H1 (cell line): Measurements from ENCODE around the gene NLRC3. TPM values are rescaled to one million over a fixed set of nuclear protein-coding genes. Genes with fewer than 3 reads are reported as not detected.

Source experiments
- CTCF ChIA-PET: fragments of 300-600 bp; sonication (Branson Sonifier 250); formaldehyde crosslinking; loops from one replicate; lab custom pipeline; 2021; ENCODE audit not compliant: partially characterized antibody; lab: Charles Lee
- POLR2A ChIA-PET: fragments of 300-600 bp; sonication (Branson Sonifier 250); formaldehyde crosslinking; loops from one replicate; lab custom pipeline; 2021; ENCODE audit warnings: inconsistent platforms; ENCODE audit not compliant: partially characterized antibody; lab: Charles Lee
- DNase-seq, 2 experiments: peaks; one replicate each; pipeline versions ENCODE4 v3.0.0 to v3.0.0-alpha.2; 2010 to 2022; ENCODE audit warnings: low spot score in 2 of 2, low read depth in 1 of 2, mixed read lengths in 1 of 2
- FAIRE-seq: peaks from 2 replicates; lab custom pipeline; 2011; peaks lifted over from hg19 to GRCh38; lab: Jason Lieb, UNC
- H2AFZ ChIP-seq: 2 replicates; pipeline ENCODE4 v1.8.1; 2012; ENCODE audit warnings: low read length, inconsistent platforms
- H2AK5ac ChIP-seq: 2 replicates; pipeline ENCODE4 v1.6.1; 2013; ENCODE audit warnings: low read depth, low read length
- H2BK120ac ChIP-seq: replicated peaks from 2 replicates; pipeline ENCODE3; 2013; ENCODE audit warnings: low read depth, low read length, inconsistent platforms
- H2BK12ac ChIP-seq: 2 replicates; pipeline ENCODE4 v1.6.1; 2013; ENCODE audit warnings: low read depth, low read length
- H2BK15ac ChIP-seq: 2 replicates; pipeline ENCODE4 v1.6.1; 2013; ENCODE audit warnings: low read length
- H2BK20ac ChIP-seq: 2 replicates; pipeline ENCODE4 v1.6.1; 2013; ENCODE audit warnings: low read length
- H2BK5ac ChIP-seq: 2 replicates; pipeline ENCODE4 v1.6.1; 2013; ENCODE audit warnings: low read depth, low read length
- H3K14ac ChIP-seq: 2 replicates; pipeline ENCODE4 v1.6.1; 2013; ENCODE audit warnings: inconsistent platforms; ENCODE audit not compliant: insufficient read length
- H3K18ac ChIP-seq: 2 replicates; pipeline ENCODE4 v1.6.1; 2013; ENCODE audit warnings: low read length; ENCODE audit errors: extremely low read depth
- H3K23ac ChIP-seq: 2 replicates; pipeline ENCODE4 v1.6.1; 2013; ENCODE audit warnings: inconsistent platforms; ENCODE audit not compliant: insufficient read length
- H3K23me2 ChIP-seq: 2 replicates; pipeline ENCODE4 v1.6.1; 2013; ENCODE audit warnings: low read depth, low read length
- H3K27ac ChIP-seq: 2 replicates; pipeline ENCODE4 v1.6.1; 2011; ENCODE audit warnings: low read depth, low read length, inconsistent platforms
- H3K27me3 ChIP-seq, 4 experiments: replicated peaks in 1 of 4; 1 replicate in 1 of 4; 2 replicates in 3 of 4; pipeline versions ENCODE4 v1.6.1 to v1.8.1; 2011 to 2013; ENCODE audit warnings: low read length in 3 of 4, mild to moderate bottlenecking in 3 of 4, inconsistent platforms in 2 of 4, mixed read lengths in 2 of 4, moderate library complexity in 1 of 4; ENCODE audit not compliant: control insufficient read depth in 3 of 4, insufficient read depth in 3 of 4; ENCODE audit errors: extremely low read depth in 1 of 4
- H3K36me3 ChIP-seq, 4 experiments: 2 replicates each; pipeline versions ENCODE4 v1.6.1 to v1.8.1; 2011 to 2013; ENCODE audit warnings: mild to moderate bottlenecking in 4 of 4, low read length in 3 of 4, moderate library complexity in 2 of 4, control low read depth in 1 of 4, inconsistent platforms in 1 of 4; ENCODE audit not compliant: insufficient read depth in 4 of 4, control insufficient read depth in 2 of 4
- H3K4ac ChIP-seq: replicated peaks from 2 replicates; pipeline ENCODE3; 2013; ENCODE audit warnings: low read length, low read depth, mixed read lengths, inconsistent platforms; ENCODE audit not compliant: insufficient read length
- H3K4me1 ChIP-seq, 4 experiments: replicated peaks in 1 of 4; 1 replicate in 1 of 4; 2 replicates in 3 of 4; pipeline versions ENCODE4 v1.6.1 to v1.8.1; 2011 to 2013; ENCODE audit warnings: low read length in 3 of 4, inconsistent platforms in 2 of 4, mixed read lengths in 1 of 4; ENCODE audit not compliant: insufficient read depth in 4 of 4, control insufficient read depth in 3 of 4
- H3K4me2 ChIP-seq, 2 experiments: 2 replicates each; pipeline versions ENCODE4 v1.6.1 to v1.8.1; 2011 to 2013; ENCODE audit warnings: low read depth in 2 of 2, low read length in 2 of 2, control low read depth in 1 of 2, inconsistent platforms in 1 of 2, mild to moderate bottlenecking in 1 of 2; ENCODE audit not compliant: insufficient read depth in 1 of 2
- H3K4me3 ChIP-seq, 4 experiments: fragments of 200-600, 300-600 bp in 1 of 4; sonication (generic), shearing (Covaris generic), sonication (Bioruptor Twin) in 1 of 4; 2 replicates each; pipeline versions ENCODE4 v1.5.1 to v1.8.1; 2011 to 2016; ENCODE audit warnings: low read length in 4 of 4, low read depth in 3 of 4, control low read depth in 2 of 4, inconsistent platforms in 2 of 4, mild to moderate bottlenecking in 2 of 4, mixed read lengths in 1 of 4, moderate library complexity in 1 of 4; ENCODE audit not compliant: insufficient read depth in 2 of 4; ENCODE audit errors: extremely low read depth in 1 of 4
- H3K56ac ChIP-seq: replicated peaks from 2 replicates; pipeline ENCODE3; 2013; ENCODE audit warnings: low read depth, mild to moderate bottlenecking, mixed read lengths, low read length, inconsistent platforms; ENCODE audit not compliant: insufficient read length
- H3K79me1 ChIP-seq: 2 replicates; pipeline ENCODE4 v1.6.1; 2013; ENCODE audit warnings: low read depth, low read length, control low read depth
- H3K79me2 ChIP-seq, 2 experiments: 2 replicates each; pipeline versions ENCODE4 v1.6.1 to v1.8.1; 2012 to 2013; ENCODE audit warnings: low read length in 2 of 2, mild to moderate bottlenecking in 2 of 2, inconsistent platforms in 1 of 2; ENCODE audit not compliant: insufficient read depth in 2 of 2, control insufficient read depth in 1 of 2
- H3K9ac ChIP-seq, 4 experiments: replicated peaks in 1 of 4; 1 replicate in 1 of 4; 2 replicates in 3 of 4; pipeline versions ENCODE4 v1.6.1 to v1.8.1; 2011 to 2013; ENCODE audit warnings: low read depth in 3 of 4, low read length in 3 of 4, control low read depth in 2 of 4, mild to moderate bottlenecking in 2 of 4, moderate library complexity in 2 of 4, inconsistent platforms in 1 of 4; ENCODE audit errors: extremely low read depth in 1 of 4
- H3K9me3 ChIP-seq, 2 experiments: 2 replicates each; pipeline versions ENCODE4 v1.6.1 to v1.8.1; 2012 to 2013; ENCODE audit warnings: mild to moderate bottlenecking in 2 of 2, moderate library complexity in 2 of 2, control low read depth in 1 of 2, inconsistent platforms in 1 of 2, low read depth in 1 of 2, low read length in 1 of 2, mixed read lengths in 1 of 2; ENCODE audit not compliant: insufficient read depth in 2 of 2
- H4K20me1 ChIP-seq, 2 experiments: replicated peaks in 1 of 2; 2 replicates each; pipeline versions ENCODE3 to v1.8.1; 2011 to 2013; ENCODE audit warnings: inconsistent platforms in 2 of 2, low read length in 2 of 2, mild to moderate bottlenecking in 1 of 2; ENCODE audit not compliant: insufficient read depth in 2 of 2, control insufficient read depth in 1 of 2
- H4K5ac ChIP-seq: 2 replicates; pipeline ENCODE4 v1.6.1; 2013; ENCODE audit warnings: low read length, low read depth, mixed read lengths, inconsistent platforms; ENCODE audit not compliant: insufficient read length
- H4K8ac ChIP-seq: 2 replicates; pipeline ENCODE4 v1.8.0; 2013; ENCODE audit warnings: mild to moderate bottlenecking, moderate library complexity, low read length, inconsistent platforms; ENCODE audit not compliant: insufficient read depth; ENCODE audit errors: extremely low read depth
- H4K91ac ChIP-seq: replicated peaks from 2 replicates; pipeline ENCODE3; 2013; ENCODE audit warnings: low read length, mixed read lengths, inconsistent platforms; ENCODE audit not compliant: insufficient read length
- CBX8 ChIP-seq: fragments of 300-800, 300-1000 bp; sonication (generic); IDR thresholded peaks from 2 replicates; pipeline ENCODE4 v1.7.1; 2016; ENCODE audit warnings: low read depth, low read length, borderline replicate concordance
- CEBPB ChIP-seq: IDR thresholded peaks from 2 replicates; pipeline ENCODE4 v1.6.1; 2012; ENCODE audit warnings: low read depth, low read length
- MAX ChIP-seq: IDR thresholded peaks from 2 replicates; pipeline ENCODE4 v1.6.1; 2012; ENCODE audit warnings: inconsistent platforms
- POLR2AphosphoS5 ChIP-seq: IDR thresholded peaks from 2 replicates; pipeline ENCODE4 v1.6.1; 2011; ENCODE audit warnings: low read depth, low read length
- SIX5 ChIP-seq: IDR thresholded peaks from 2 replicates; pipeline ENCODE4 v1.6.1; 2011; ENCODE audit warnings: mild to moderate bottlenecking, low read depth, low read length
- SP2 ChIP-seq: IDR thresholded peaks from 2 replicates; pipeline ENCODE4 v1.6.1; 2012; ENCODE audit warnings: mild to moderate bottlenecking, low read length, inconsistent platforms
- SUZ12 ChIP-seq: fragments of 200-600 bp; sonication (generic); IDR thresholded peaks from 2 replicates; pipeline ENCODE4 v1.6.1; 2012; ENCODE audit warnings: mild to moderate bottlenecking, inconsistent platforms, low read length, moderate library complexity, mixed read lengths
- TCF12 ChIP-seq: IDR thresholded peaks from 2 replicates; pipeline ENCODE4 v1.6.1; 2011; ENCODE audit warnings: low read depth, mild to moderate bottlenecking, low read length
- WGBS, 2 experiments: shearing (Covaris generic) in 1 of 2; methylation state at CpG; one replicate each; pipeline versions ENCODE4 v1.1.6 to v1.1.7; 2013 to 2015; ENCODE audit warnings: low lambda C conversion rate in 2 of 2, mixed read lengths in 2 of 2, inconsistent platforms in 1 of 2, low coverage in 1 of 2, missing lambda C conversion rate in 1 of 2; ENCODE audit not compliant: insufficient replicate concordance in 2 of 2, insufficient coverage in 1 of 2, insufficient read length in 1 of 2; ENCODE audit errors: extremely low coverage in 1 of 2, missing lambda C conversion rate in 1 of 2; 5-methylcytosine and 5-hydroxymethylcytosine counted together
- polyA plus RNA-seq, 7 experiments: library from polyadenylated mRNA; depleted of rRNA in 3 of 7; stranded (reverse) in 5 of 7; unstranded in 2 of 7; fragments of >200 nt in 5 of 7; fragments of 200-250 nt in 2 of 7; gene quantifications; 1 replicate in 5 of 7; 2 replicates in 1 of 7; 4 replicates in 1 of 7; pipeline versions ENCODE4 v1.2.1 to v1.2.3, GENCODE V29; 2011 to 2013; ENCODE audit warnings: missing spikeins in 2 of 7, mixed read lengths in 2 of 7
- total RNA-seq: library from RNA; stranded (reverse); fragmentation: NEBNext Ultra II Directional; extraction: Animal tissue kit (Norgen Biotek cat#: 25700); gene quantifications from 2 replicates; pipeline ENCODE4 v1.2.1, GENCODE V29; 2021

The NLRC3 gene
- total and polyA plus RNA-seq, 2 of the 8 experiments (the other 6 are each of a cell fraction or from before 2014, with no cell fraction given): 0.18 to 0.20 TPM

GRCh38 chr16:3579776-3580175 lies 2.6 kb upstream of the NLRC3 start:
- CTCF ChIA-PET: interaction anchor here (1.1 kb wide), 2 partner anchors 53 to 98 kb away, joined by 3 to 4 read pairs; no protein-coding TSS in a partner anchor
- no peak for FAIRE-seq
- Histone ChIP-seq H3K36me3 (peaks cover 0 to 10% (median 3%) of the 10 kb centered on the region in 4 experiments; a peak in 2 of 8 replicates), H3K79me1 (no peaks in the 10 kb centered on the region), H3K4me1 (peaks cover 0 to 9% (median 7%) of the 10 kb centered on the region in 4 experiments; a peak in 6 of 7 replicates), H3K14ac (no peak overlapping the region), H2BK15ac (no peak overlapping the region), H2BK5ac (peak overlapping the region; percentile 52), H4K5ac (no peak overlapping the region)
- TF ChIP-seq MAX (no peak), POLR2AphosphoS5 (no peak), SIX5 (no peak), TCF12 (no peak), SUZ12 (no peak), CEBPB (no peak), CBX8 (no peak), SP2 (no peak)
- TF ChIP-seq, all 59 proteins: peak for 0
- H3K4me3 ChIP-seq: no peak overlapping the region
- H4K8ac ChIP-seq: no peak overlapping the region
- no peak overlapping the region for H4K91ac ChIP-seq
- no peak overlapping the region for H2AK5ac ChIP-seq
- H3K56ac ChIP-seq: no peak overlapping the region
- H2BK12ac ChIP-seq: peak overlapping the region; percentile 50; the same call in 1 of the 2 replicates
- no peak overlapping the region for H3K4ac ChIP-seq
- H3K9me3 ChIP-seq: no peaks in the 10 kb centered on the region
- WGBS, 2 experiments: 97% methylated on average over 7 of the region's 7 CpGs; no CpG with 5 or more reads in 1 of the 2 experiments
- no peaks in the 10 kb centered on the region for H3K27me3 ChIP-seq
- no peaks in the 10 kb centered on the region for H3K79me2 ChIP-seq
- H4K20me1 ChIP-seq: peaks cover 0 to 2% of the 10 kb centered on the region in 2 experiments
- no peaks in the 10 kb centered on the region; the same call in 1 of the 2 replicates for H3K23me2 ChIP-seq
- H3K9ac ChIP-seq: no peak overlapping the region
- no peak overlapping the region for H2AFZ ChIP-seq
- no peak overlapping the region for H3K4me2 ChIP-seq
- H3K23ac ChIP-seq: no peak overlapping the region
- no peak for DNase-seq
- H2BK120ac ChIP-seq: no peak overlapping the region
- POLR2A ChIA-PET: interaction anchor here (0.6 to 1.6 kb wide), 6 partner anchors 9 to 94 kb away, joined by 3 to 7 read pairs (median 3); no protein-coding TSS in a partner anchor
- H3K27ac ChIP-seq: no peak overlapping the region
- H3K18ac ChIP-seq: no peak overlapping the region
- no peak overlapping the region for H2BK20ac ChIP-seq
